ENCODE measurements around the gene DNAH11.

DNAH11 gene

GRCh38 chr7:21550821-21551531 lies 8.1 kb downstream of the DNAH11 start:
- DNase-seq = no peak

DNA sequence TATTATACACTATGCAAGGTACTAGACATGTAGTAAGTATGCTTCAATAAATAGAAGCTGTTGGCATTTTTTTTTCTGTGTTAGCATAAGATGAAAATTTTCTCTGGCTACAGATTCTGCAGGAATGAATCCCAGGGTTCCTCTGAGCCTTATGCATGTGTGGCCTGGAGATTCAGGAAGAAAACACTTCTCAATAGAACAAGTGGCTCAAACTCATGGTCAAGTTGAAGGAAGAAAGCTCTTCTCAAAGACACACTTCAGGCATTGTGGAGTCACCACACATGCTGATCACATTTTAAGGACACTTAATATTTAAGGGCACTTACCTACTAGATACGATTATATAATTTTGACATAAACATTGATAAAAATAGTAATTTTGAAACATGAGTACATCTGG lies 19.5 kb downstream of the DNAH11 start:
- DNase-seq = no peak

DNA sequence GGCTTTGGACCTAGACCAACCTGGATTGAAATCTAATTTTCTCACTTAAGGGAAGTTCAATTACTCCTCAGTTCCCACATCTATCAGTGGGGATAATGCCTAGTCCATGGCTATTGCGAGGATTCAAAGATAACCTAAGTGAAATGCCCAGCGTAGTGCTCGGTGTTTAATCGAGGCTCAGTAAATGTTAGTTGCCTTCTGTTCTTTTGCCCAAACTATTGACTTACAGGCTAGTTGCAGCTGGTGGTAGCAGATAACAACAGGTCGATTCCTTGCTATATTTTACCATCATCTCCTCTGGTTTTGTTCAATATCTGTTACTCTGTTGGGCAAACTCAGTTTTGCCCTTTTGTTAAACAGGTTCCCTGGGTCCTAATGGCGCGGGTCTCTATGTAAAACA lies 22.8 kb downstream of the DNAH11 start:
- DNase-seq = no peak

- DNase-seq = no peak
These were observed 23.3 kb downstream of the DNAH11 start for GRCh38 chr7:21566094-21566493.

- DNase-seq = no peak
These were observed 25.9 kb downstream of the DNAH11 start for GRCh38 chr7:21568762-21569161.

GRCh38 chr7:21572331-21573313 lies 29.8 kb downstream of the DNAH11 start:
- no peak for DNase-seq

- no peak for DNase-seq
These were observed 36.7 kb downstream of the DNAH11 start for GRCh38 chr7:21579341-21580072.

- DNase-seq = no peak
These were observed 37.3 kb downstream of the DNAH11 start for GRCh38 chr7:21580073-21580521.

DNA sequence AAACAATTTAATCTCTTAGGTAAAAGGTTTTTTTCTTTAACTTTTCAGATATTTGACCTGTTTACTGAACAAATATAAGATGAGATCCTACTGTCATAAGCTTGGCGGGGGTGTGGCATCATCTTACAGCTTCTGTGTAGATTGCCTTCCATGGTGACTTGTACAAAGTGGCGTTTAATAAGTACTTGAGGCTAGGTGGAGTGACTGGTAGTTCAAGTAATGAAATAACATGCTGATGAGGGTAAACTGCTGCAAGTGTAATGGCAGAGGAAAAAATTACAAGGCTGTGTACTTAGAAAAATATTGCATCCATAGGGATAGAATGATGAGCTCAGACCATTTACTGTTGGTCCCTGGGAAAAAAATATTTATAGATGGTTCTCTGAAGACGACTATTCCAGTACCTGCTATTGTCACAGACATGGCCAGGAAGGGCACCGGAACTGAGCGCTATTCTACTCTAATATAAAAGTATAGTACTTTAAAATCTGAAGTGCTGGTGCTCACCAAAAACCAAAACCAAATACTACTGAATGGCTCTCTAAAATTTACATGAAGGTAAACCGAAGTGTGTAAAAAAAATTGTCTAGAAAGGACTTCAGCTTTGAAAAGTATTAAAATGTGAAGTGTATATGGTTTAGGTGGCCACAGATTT lies 42.4 kb downstream of the DNAH11 start:
- no peak for DNase-seq

GRCh38 chr7:21587139-21587784 lies 44.4 kb downstream of the DNAH11 start:
- no peak for DNase-seq

DNA sequence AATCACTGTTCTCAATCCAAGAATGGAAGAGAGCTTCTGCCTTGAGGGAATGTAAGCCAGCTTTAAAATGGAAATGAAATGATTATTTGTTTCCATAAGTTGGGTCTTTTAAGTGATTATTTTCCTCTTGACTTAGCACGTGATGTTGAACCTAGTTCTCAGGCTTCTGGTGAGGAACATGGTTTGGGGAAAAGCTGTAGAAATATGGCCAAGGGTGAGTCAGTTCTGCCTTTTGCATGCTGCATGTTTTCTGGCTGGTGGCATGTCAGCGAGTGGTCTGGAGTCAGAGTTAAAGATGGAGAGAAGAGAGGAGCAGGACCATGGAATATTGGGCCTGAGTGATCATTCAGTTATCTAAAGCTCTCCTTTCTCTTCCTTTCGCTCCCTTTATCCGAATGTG lies 54.0 kb downstream of the DNAH11 start:
- no peak for DNase-seq

DNA sequence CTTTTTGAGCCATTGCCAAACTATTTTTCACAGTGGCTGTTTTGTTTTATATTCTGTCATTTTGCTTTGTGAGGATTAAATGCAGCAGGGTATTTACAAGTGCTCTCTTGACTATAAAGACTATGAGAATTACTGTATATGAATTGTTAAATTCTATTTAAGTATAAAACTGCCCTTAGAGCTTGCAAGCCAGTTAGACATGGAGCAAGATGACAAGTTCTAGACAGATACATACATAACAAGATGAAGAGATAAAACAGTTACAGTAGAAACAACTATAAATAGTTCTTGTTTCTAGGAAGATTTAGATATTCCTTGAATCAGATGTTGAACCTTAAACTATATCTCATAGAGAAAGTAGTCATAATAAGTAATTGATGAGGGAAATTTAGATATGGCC lies 60.6 kb downstream of the DNAH11 start:
- DNase-seq = no peak

GRCh38 chr7:21603972-21604749 lies 61.3 kb downstream of the DNAH11 start:
- no peak for DNase-seq

DNA sequence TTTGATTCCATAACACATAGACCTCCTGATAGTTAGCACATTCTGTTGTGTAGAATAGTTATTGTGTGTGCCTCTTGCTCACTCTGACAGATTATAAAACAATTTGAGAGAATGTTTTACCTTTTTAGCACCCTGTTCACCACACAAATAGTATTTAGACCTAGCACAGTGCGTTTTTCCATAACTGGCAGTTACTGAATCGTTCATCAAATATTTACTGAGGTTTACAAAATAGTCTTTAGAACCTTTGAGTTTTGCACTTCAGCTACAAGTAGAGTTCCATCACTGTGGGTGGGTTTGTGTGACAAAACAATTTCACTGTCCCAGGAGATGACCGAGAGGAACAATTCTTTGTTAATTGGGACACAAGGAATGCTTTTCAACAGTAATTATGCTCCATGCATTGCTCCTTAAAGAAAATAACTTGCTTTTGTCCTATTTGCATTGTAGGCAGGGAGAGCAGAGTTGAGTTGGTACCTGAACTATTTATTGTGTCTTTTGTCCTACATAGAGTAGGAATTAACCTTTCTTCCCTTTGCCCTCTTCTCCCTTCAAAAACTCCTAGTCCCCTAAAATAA lies 62.3 kb downstream of the DNAH11 start:
- DNase-seq = no peak

DNA sequence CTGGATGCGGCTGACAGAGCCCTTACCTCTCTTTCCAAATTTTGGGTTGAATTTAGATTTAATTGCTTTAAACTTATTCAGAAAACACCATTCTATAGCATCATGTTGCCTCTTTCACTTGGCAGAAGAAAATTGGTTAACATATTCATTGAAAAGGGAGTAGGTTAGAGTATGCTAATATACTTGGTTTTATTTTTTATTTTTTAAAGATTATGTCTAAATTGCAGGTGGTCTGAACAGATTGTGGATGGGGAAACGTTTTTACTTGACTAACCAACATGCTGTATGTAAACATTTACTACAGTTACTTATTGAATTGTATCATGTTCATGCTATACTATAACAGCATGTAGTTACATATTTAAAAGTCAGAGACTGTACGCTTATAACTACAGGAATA lies 65.6 kb downstream of the DNAH11 start:
- no peak for DNase-seq

DNA sequence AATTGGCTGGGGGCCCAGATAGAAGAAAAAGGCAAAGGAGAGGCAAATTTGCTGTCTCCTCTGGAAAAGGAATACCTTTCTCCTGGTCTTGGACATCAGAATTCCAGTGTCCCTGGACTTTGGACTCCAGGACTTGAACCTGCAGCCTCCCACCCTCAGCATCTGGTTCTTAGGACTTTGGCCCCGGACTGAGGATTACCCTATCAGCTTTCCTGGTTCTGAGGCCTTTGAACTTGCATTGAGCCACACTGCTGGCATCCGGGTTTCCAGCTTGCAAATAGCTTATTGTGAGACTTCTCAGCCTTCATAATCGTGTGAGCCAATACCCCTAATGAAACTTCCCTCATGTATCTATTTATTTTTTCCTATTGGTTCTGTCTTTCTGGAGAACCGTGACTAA lies 68.3 kb downstream of the DNAH11 start:
- DNase-seq = no peak

GRCh38 chr7:21616091-21616490 lies 73.3 kb downstream of the DNAH11 start:
- DNase-seq = no peak

DNA sequence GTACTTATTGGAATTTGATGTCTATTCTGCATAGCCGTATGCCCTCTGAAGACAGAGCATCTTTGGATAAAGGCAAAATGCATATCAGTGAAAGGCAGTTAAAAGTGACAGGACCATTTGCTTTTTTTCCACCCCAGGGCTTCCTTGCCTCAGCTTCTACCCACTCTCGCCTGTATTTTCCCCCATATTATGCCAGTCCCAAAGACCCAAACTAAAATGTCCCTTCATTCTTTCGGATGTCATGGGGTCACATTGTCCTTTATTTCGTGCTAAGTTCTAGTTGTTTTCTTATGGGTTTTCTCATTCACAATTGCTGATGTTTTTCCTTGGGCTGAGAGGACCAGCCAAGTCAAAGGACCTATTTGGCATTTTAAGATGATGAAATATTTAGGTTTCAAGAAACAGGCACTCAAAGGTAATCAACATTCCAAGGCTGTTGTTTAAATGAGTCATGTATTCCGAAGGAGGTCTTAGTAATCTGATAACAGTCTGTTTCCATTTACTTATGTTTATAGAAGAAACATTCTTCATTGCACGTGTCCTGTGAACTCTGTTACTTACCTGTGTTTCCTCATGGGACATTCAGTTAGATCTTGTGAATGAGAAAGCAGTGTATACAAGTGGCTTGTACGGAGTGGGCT lies 74.1 kb downstream of the DNAH11 start:
- no peak for DNase-seq

- no peak for DNase-seq
These were observed 74.7 kb downstream of the DNAH11 start for GRCh38 chr7:21617513-21617912.

- DNase-seq = no peak
These were observed 75.1 kb downstream of the DNAH11 start for GRCh38 chr7:21617916-21618390.
